CD4-positive, alpha-beta T cell treated with Interleukin-4 for 4 hours (primary cell): ENCODE results near the gene RHBDD3.
"Not testable (repeated sequence)": the region's sequence is repeated elsewhere in the genome, so short reads cannot be mapped to it uniquely, and the experiment has no call there.

ENCODE experiments used
- DNase-seq: peaks from one replicate; pipeline ENCODE4 v3.0.0-alpha.2; 2020

Gene RHBDD3

GRCh38 chr22:29245626-29246385 is 22.0 kb downstream of the RHBDD3 start:
- DNase-seq = peak; percentile 69

- DNase-seq = no peak
These were observed 22.8 kb downstream of the RHBDD3 start for GRCh38 chr22:29244785-29245625.

GRCh38 chr22:29243874-29244446 is 23.8 kb downstream of the RHBDD3 start:
- DNase-seq = no peak

- not testable (repeated sequence) for DNase-seq
These were observed 27.3 kb downstream of the RHBDD3 start for GRCh38 chr22:29240481-29240880.

- no peak for DNase-seq
These were observed 34.4 kb downstream of the RHBDD3 start for GRCh38 chr22:29233277-29233877.

GRCh38 chr22:29231971-29232959 is 35.5 kb downstream of the RHBDD3 start:
- DNase-seq = no peak

GRCh38 chr22:29230972-29231875 is 36.6 kb downstream of the RHBDD3 start:
- no peak for DNase-seq

- DNase-seq = no peak
These were observed 41.3 kb downstream of the RHBDD3 start for GRCh38 chr22:29226351-29226981.

- DNase-seq = no peak
These were observed 42.2 kb downstream of the RHBDD3 start for GRCh38 chr22:29225422-29226090.

GRCh38 chr22:29224859-29225410 is 42.8 kb downstream of the RHBDD3 start:
- no peak for DNase-seq

GRCh38 chr22:29224121-29224858 is 43.5 kb downstream of the RHBDD3 start:
- no peak for DNase-seq

GRCh38 chr22:29219881-29220670 is 47.7 kb downstream of the RHBDD3 start:
- no peak for DNase-seq

- DNase-seq = not testable (repeated sequence)
These were observed 48.4 kb downstream of the RHBDD3 start for GRCh38 chr22:29219409-29219782.

- no peak for DNase-seq
These were observed 48.9 kb downstream of the RHBDD3 start for GRCh38 chr22:29218758-29219408.

GRCh38 chr22:29217827-29218757 is 49.7 kb downstream of the RHBDD3 start:
- no peak for DNase-seq
